Aorta (tissue), 5 donors: ENCODE data around the gene PTPRR. TPM values are rescaled to one million over a fixed set of nuclear protein-coding genes. Genes with fewer than 3 reads are reported as not detected.

Experiments
- ATAC-seq: fragments of 200-7000 bp; cut with Tn5 transposase; one replicate; pipeline ENCODE4 v1.9.1; 2022; ENCODE audit warnings: moderate library complexity; ENCODE audit not compliant: low FRiP score
- DNase-seq, 2 donors: peaks; one replicate each; pipeline ENCODE4 v3.0.0-alpha.2; 2020
- H3K27ac ChIP-seq, 2 donors: one replicate each; pipeline ENCODE4 v1.5.1; 2013; ENCODE audit warnings: low read length in 2 of 2, mild to moderate bottlenecking in 2 of 2, moderate library complexity in 2 of 2, control low read depth in 1 of 2, inconsistent platforms in 1 of 2, low read depth in 1 of 2
- H3K27me3 ChIP-seq, 2 donors: one replicate each; pipeline ENCODE4 v1.6.1; 2013; ENCODE audit warnings: control low read depth in 1 of 2, low read length in 1 of 2, mild to moderate bottlenecking in 1 of 2, moderate library complexity in 1 of 2; ENCODE audit not compliant: insufficient read depth in 2 of 2, control insufficient read depth in 1 of 2
- H3K36me3 ChIP-seq, 2 donors: one replicate each; pipeline ENCODE4 v1.6.1; 2013; ENCODE audit warnings: control low read depth in 1 of 2, low read length in 1 of 2, mild to moderate bottlenecking in 1 of 2; ENCODE audit not compliant: insufficient read depth in 2 of 2, control insufficient read depth in 1 of 2
- H3K4me1 ChIP-seq, 2 donors: one replicate each; pipeline ENCODE4 v1.6.1; 2013; ENCODE audit warnings: low read length in 2 of 2, control low read depth in 1 of 2, mild to moderate bottlenecking in 1 of 2, moderate library complexity in 1 of 2; ENCODE audit not compliant: insufficient read depth in 2 of 2, control insufficient read depth in 1 of 2
- H3K4me3 ChIP-seq, 2 donors: one replicate each; pipeline ENCODE4 v1.5.1; 2013; ENCODE audit warnings: low read length in 2 of 2, control low read depth in 1 of 2, mild to moderate bottlenecking in 1 of 2
- H3K9me3 ChIP-seq: one replicate; pipeline ENCODE4 v1.6.1; 2013; ENCODE audit warnings: mild to moderate bottlenecking, low read length; ENCODE audit not compliant: control insufficient read depth
- WGBS, 2 donors: extraction: QIAGEN DNeasy Blood & Tissue Kit; methylation state at CpG; one replicate each; pipeline ENCODE4 v1.1.7; 2013; 5-methylcytosine and 5-hydroxymethylcytosine counted together
- intact Hi-C, 2 donors: fragments of 100-400 bp; cut with DNase I; formaldehyde crosslinking; loops; one replicate each; pipeline versions ENCODE4 v1.14.2 to v1.15.0; 2022
- polyA plus RNA-seq, 2 donors: library from polyadenylated mRNA; stranded (reverse); fragments of 200-250 nt; gene quantifications; one replicate each; pipeline ENCODE4 v1.2.3, GENCODE V29; 2013
- total RNA-seq, 2 donors: library from RNA; stranded (reverse); fragmentation: NEBNext Ultra II Directional; extraction: Animal tissue kit (Norgen Biotek cat#: 25700); gene quantifications; one replicate each; pipeline ENCODE4 v1.2.1, GENCODE V29; 2021
- donor health status: healthy with polysubstance abuse.
- donor health status: Bipolar disorder and iron deficiency.
- donor health status: DM: no; HTN: no; CAD: no.
- donor health status: DM: no; HTN: no; CAD: no.
- donor health status: DM: yes; HTN: yes; CAD: no.

Gene PTPRR
- total and polyA plus RNA-seq, 4 donors = 0.23 to 1.8 (median 0.47) TPM

DNA sequence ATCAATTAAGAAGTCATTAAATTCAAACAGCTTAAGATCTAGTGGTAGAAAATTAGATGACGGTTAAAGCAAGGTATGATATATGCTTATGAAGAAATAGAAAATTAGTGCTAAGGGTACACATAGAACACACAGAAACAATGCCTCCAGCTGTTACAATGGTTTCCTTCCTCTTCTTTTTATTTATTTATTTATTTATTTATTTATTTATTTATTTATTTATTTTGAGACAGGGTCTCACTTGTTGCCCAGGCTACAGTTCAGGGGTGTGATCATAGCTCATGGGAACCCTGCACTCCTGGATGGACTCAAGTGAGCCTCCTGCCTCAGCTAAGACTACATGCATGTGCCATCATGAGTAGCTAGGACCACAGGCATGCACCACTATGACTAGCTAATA lies 34.9 kb upstream of the PTPRR start:
- H3K36me3 ChIP-seq = no peaks in the 10 kb centered on the region
- no peak overlapping the region for H3K4me3 ChIP-seq
- intact Hi-C loops = no loop called here
- no peak overlapping the region for H3K27ac ChIP-seq
- DNase-seq = no peak
- 99 to 100% methylated on average over 1 of the region's 1 CpG for WGBS, 2 donors
- no peaks in the 10 kb centered on the region for H3K4me1 ChIP-seq
- no peaks in the 10 kb centered on the region for H3K9me3 ChIP-seq
- H3K27me3 ChIP-seq = no peaks in the 10 kb centered on the region
- ATAC-seq = no peak

DNA sequence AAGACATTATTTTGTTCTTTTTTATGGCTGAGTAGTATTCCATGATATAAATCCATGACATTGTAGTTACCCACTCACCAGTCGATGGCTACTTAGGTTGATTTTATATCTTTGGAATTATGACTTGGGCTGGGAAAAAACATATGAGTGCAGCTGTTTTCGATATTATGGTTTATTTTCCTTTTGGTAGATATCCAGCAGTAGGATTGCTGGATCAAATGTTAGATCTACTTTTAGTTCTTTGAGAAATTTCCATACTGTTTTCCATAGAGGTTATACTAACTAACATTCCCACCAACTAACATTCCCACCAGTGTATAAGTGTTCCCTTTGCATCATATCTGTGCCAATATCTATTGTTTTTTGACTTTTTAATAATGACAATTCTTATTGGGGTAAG lies 29.9 kb upstream of the PTPRR start:
- WGBS, 2 donors = 70 to 73% methylated on average over 2 of the region's 2 CpGs
- no peak for ATAC-seq
- intact Hi-C loops = no loop called here

GRCh38 chr12:70948976-70949336 lies 28.4 kb upstream of the PTPRR start:
- ATAC-seq (peak; percentile 87), DNase-seq (no peak)
- Histone ChIP-seq H3K27me3 (no peaks in the 10 kb centered on the region), H3K4me3 (no peak overlapping the region), H3K36me3 (no peaks in the 10 kb centered on the region), H3K4me1 (peaks cover 0 to 8% of the 10 kb centered on the region in 2 donors), H3K9me3 (no peaks in the 10 kb centered on the region), H3K27ac (no peak overlapping the region)
- intact Hi-C loops = no loop called here

More for the DNA sequence above, 29.9 kb upstream of the PTPRR start:
- Histone ChIP-seq H3K27ac (no peak overlapping the region), H3K36me3 (no peaks in the 10 kb centered on the region), H3K4me3 (no peak overlapping the region), H3K27me3 (no peaks in the 10 kb centered on the region), H3K4me1 (peaks cover 0 to 8% of the 10 kb centered on the region in 2 donors), H3K9me3 (no peaks in the 10 kb centered on the region)
- no peak for DNase-seq

- Histone ChIP-seq H3K9me3 (no peaks in the 10 kb centered on the region), H3K4me1 (peaks cover 0 to 8% of the 10 kb centered on the region in 2 donors), H3K36me3 (no peaks in the 10 kb centered on the region), H3K4me3 (no peak overlapping the region), H3K27me3 (no peaks in the 10 kb centered on the region), H3K27ac (no peak overlapping the region)
- intact Hi-C loops = no loop called here
- 38 to 46% methylated on average over 6 of the region's 6 CpGs for WGBS, 2 donors
- DNase-seq (no peak), ATAC-seq (no peak)
These were observed 27.9 kb upstream of the PTPRR start for GRCh38 chr12:70948236-70948975.

GRCh38 chr12:70936203-70936813 lies 15.8 kb upstream of the PTPRR start:
- no peaks in the 10 kb centered on the region for H3K27me3 ChIP-seq
- H3K9me3 ChIP-seq = no peaks in the 10 kb centered on the region
- no peak overlapping the region for H3K4me3 ChIP-seq
- ATAC-seq = no peak
- WGBS, 2 donors = 51 to 53% methylated on average over 3 of the region's 3 CpGs
- no peak for DNase-seq
- no peaks in the 10 kb centered on the region for H3K36me3 ChIP-seq
- no peak overlapping the region for H3K27ac ChIP-seq
- intact Hi-C loops = loop anchor here in 1 of 2 donors (10.0 kb wide), 1 partner anchor 128 kb away; no protein-coding TSS in a partner anchor
- no peaks in the 10 kb centered on the region for H3K4me1 ChIP-seq

DNA sequence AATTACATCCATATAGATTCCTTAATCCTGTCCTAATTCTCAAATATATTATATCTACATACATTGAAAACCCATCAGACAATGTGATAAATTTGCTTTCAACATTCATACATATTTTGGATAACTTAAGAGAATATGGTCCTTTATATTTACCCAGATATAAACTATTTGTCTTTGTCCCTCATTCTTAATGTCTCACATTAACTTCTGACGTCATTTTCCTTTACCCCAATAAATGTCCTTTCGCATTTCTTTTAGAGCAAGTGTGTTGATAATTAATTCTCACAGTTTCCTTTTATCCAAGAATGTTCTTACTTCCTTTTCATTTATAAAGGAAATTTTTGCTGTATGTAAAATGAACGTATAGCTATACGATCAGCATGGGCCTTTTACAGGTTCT lies 12.6 kb upstream of the PTPRR start:
- DNase-seq = no peak
- H3K4me1 ChIP-seq = no peaks in the 10 kb centered on the region
- no peaks in the 10 kb centered on the region for H3K9me3 ChIP-seq
- intact Hi-C loops = loop anchor here in 1 of 2 donors (10.0 kb wide), 1 partner anchor 132 kb away; no protein-coding TSS in a partner anchor
- no peak overlapping the region for H3K4me3 ChIP-seq
- WGBS, 2 donors = 82 to 86% methylated on average over 4 of the region's 4 CpGs
- H3K36me3 ChIP-seq = no peaks in the 10 kb centered on the region
- H3K27me3 ChIP-seq = no peaks in the 10 kb centered on the region
- no peak for ATAC-seq
- H3K27ac ChIP-seq = no peak overlapping the region

DNA sequence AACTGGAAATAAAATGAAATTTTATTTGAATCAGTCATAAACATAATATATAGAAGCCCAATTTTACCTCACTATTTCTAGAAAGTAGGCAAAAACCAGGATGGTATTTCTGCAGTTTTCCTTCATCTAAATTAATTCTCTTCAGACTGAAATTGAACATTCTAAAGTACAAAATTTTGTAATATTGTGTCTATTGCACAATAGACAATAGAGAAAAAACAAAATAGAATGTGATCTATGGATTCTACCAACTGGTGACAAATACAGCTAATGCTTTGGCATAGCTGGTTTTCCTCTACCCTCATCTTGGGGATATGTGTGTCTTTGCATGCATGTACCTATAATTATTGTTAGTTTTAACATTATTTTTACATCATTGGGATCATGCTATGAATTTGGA lies 8.5 kb upstream of the PTPRR start:
- DNase-seq (no peak), ATAC-seq (no peak)
- Histone ChIP-seq H3K4me3 (no peak overlapping the region), H3K4me1 (no peaks in the 10 kb centered on the region), H3K27ac (no peak overlapping the region), H3K9me3 (no peaks in the 10 kb centered on the region), H3K27me3 (no peaks in the 10 kb centered on the region), H3K36me3 (no peaks in the 10 kb centered on the region)
- intact Hi-C loops = no loop called here

- DNase-seq (no peak), ATAC-seq (no peak)
- Histone ChIP-seq H3K9me3 (no peaks in the 10 kb centered on the region), H3K4me1 (no peaks in the 10 kb centered on the region), H3K27ac (no peak overlapping the region), H3K27me3 (no peaks in the 10 kb centered on the region), H3K4me3 (no peak overlapping the region), H3K36me3 (no peaks in the 10 kb centered on the region)
- 85% methylated on average over 1 of the region's 1 CpG for WGBS, 2 donors
- intact Hi-C loops = no loop called here
These were observed 7.5 kb upstream of the PTPRR start for GRCh38 chr12:70928071-70928470.

DNA sequence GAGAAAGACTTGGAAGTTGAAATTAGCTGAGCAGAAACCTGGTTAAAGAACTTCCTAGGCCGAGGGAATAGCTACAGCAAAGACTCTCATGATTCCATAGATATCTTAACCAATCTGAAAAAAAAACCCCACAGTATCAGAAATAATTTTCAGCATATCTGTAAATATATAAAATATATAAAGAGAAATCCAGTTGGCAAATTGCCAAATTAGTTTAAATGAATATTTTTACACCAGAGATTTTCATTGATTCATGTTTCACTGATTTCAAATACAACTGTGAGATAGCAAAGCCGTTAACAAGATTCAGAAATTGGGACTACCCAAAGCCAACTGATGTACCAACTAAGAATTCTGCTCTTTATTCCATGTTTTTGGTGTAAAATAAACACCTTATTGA lies 6.8 kb upstream of the PTPRR start:
- H3K27me3 ChIP-seq = no peaks in the 10 kb centered on the region
- intact Hi-C loops = no loop called here
- DNase-seq (no peak), ATAC-seq (no peak)
- no peak overlapping the region for H3K27ac ChIP-seq
- no peaks in the 10 kb centered on the region for H3K9me3 ChIP-seq
- H3K4me1 ChIP-seq = no peaks in the 10 kb centered on the region
- no peaks in the 10 kb centered on the region for H3K36me3 ChIP-seq
- 92 to 94% methylated on average over 2 of the region's 2 CpGs for WGBS, 2 donors
- H3K4me3 ChIP-seq = no peak overlapping the region
